K562 (cell line): ENCODE measurements around the gene DCAF4. TPM values are rescaled to one million over a fixed set of nuclear protein-coding genes. Genes with fewer than 3 reads are reported as not detected.

Experiments
- ATAC-seq: fragments of 200-7000 bp; cut with Tn5 transposase; 3 replicates; pipeline ENCODE4 v1.9.1; 2020; ENCODE audit warnings: moderate library complexity
- BruUV-seq: library from RNA; stranded (reverse); fragments of 400-500 nt; replicated peaks from 2 replicates; lab custom pipeline; 2021; lab: Mats Ljungman, UMichigan
- CTCF ChIA-PET: fragments of 300-600 bp; formaldehyde crosslinking; extraction: SDS; loops from one replicate; lab custom pipeline; 2021; ENCODE audit warnings: low intra/inter-chr PET ratio; lab: Yijun Ruan, JAX
- POLR2A ChIA-PET: fragments of 300-600, 350-650 bp; sonication (Branson Sonifier 250); formaldehyde crosslinking; extraction: SDS; loops from one replicate; lab custom pipeline; 2021; ENCODE audit warnings: antibody characterized with exemption, inconsistent platforms; lab: Yijun Ruan, JAX
- DNase-seq, 4 experiments: peaks; one replicate each; pipeline versions ENCODE4 v3.0.0 to v3.0.0-alpha.2; 2011 to 2018; ENCODE audit warnings: low spot score in 3 of 4, mixed read lengths in 3 of 4; ENCODE audit errors: extremely low read depth in 1 of 4
- FAIRE-seq: peaks from 2 replicates; lab custom pipeline; 2011; peaks lifted over from hg19 to GRCh38; lab: Jason Lieb, UNC
- H2AFZ ChIP-seq: 2 replicates; pipeline ENCODE4 v1.6.0; 2011; ENCODE audit warnings: low read depth, low read length, control low read depth, inconsistent platforms
- H3K27ac ChIP-seq: fragments of 200-600 bp; 3 replicates; pipeline ENCODE4 v1.8.0; 2011; ENCODE audit warnings: low read depth, mild to moderate bottlenecking, control low read depth, inconsistent platforms, low read length, moderate library complexity, mixed read lengths; ENCODE audit errors: extremely low read depth
- H3K27me3 ChIP-seq, 2 experiments: fragments of 300-600 bp in 1 of 2; 2 replicates in 1 of 2; 3 replicates in 1 of 2; pipeline versions ENCODE4 v1.6.0 to v1.8.0; 2011; ENCODE audit warnings: inconsistent platforms in 2 of 2, low read length in 2 of 2, mild to moderate bottlenecking in 1 of 2, mixed read lengths in 1 of 2, moderate library complexity in 1 of 2; ENCODE audit not compliant: control insufficient read depth in 2 of 2, insufficient read depth in 2 of 2
- H3K36me3 ChIP-seq: fragments of 300-600 bp; 3 replicates; pipeline ENCODE4 v1.8.0; 2011; ENCODE audit warnings: mild to moderate bottlenecking, low read length, inconsistent platforms; ENCODE audit not compliant: control insufficient read depth, insufficient read depth
- H3K4me1 ChIP-seq, 2 experiments: fragments of 200-600 bp in 1 of 2; replicated peaks in 1 of 2; 2 replicates in 1 of 2; 3 replicates in 1 of 2; pipeline versions ENCODE4 v1.5.1 to v1.8.0; 2011; ENCODE audit warnings: inconsistent platforms in 2 of 2, low read length in 2 of 2, mild to moderate bottlenecking in 1 of 2, mixed read lengths in 1 of 2, moderate library complexity in 1 of 2; ENCODE audit not compliant: control insufficient read depth in 2 of 2, insufficient read depth in 2 of 2
- H3K4me2 ChIP-seq: 2 replicates; pipeline ENCODE4 v1.6.1; 2011; ENCODE audit warnings: low read length, control low read depth, inconsistent platforms, mixed read lengths; ENCODE audit not compliant: insufficient read depth
- H3K4me3 ChIP-seq: fragments of 200-600 bp; sonication (generic), shearing (Covaris generic); 2 replicates; pipeline ENCODE4 v1.5.1; 2016; ENCODE audit warnings: control low read depth, inconsistent platforms
- H3K79me2 ChIP-seq: fragments of 200-600 bp; 3 replicates; pipeline ENCODE4 v1.8.0; 2011; ENCODE audit warnings: low read length, inconsistent platforms; ENCODE audit not compliant: control insufficient read depth, insufficient read depth
- H3K9ac ChIP-seq, 2 experiments: 2 replicates each; pipeline versions ENCODE4 v1.6.0 to v1.6.1; 2011; ENCODE audit warnings: low read depth in 2 of 2, low read length in 2 of 2, control low read depth in 1 of 2, inconsistent platforms in 1 of 2, mild to moderate bottlenecking in 1 of 2, mixed read lengths in 1 of 2; ENCODE audit not compliant: insufficient read depth in 1 of 2
- H3K9me1 ChIP-seq: one replicate; pipeline ENCODE4 v1.6.0; 2011; ENCODE audit warnings: inconsistent platforms, mild to moderate bottlenecking, low read length, moderate library complexity; ENCODE audit not compliant: control insufficient read depth, insufficient read depth
- H3K9me3 ChIP-seq: replicated peaks from 2 replicates; pipeline ENCODE4 v1.5.1; 2011; ENCODE audit warnings: low read depth, low read length, inconsistent platforms; ENCODE audit not compliant: control insufficient read depth, insufficient read depth
- H4K20me1 ChIP-seq: replicated peaks from 2 replicates; pipeline ENCODE4 v1.6.1; 2011; ENCODE audit warnings: low read length, inconsistent platforms, mixed read lengths; ENCODE audit not compliant: control insufficient read depth, insufficient read depth
- DDX20 ChIP-seq: fragments of 450-650 bp; IDR thresholded peaks from 2 replicates; pipeline ENCODE4 v1.6.1; 2016; ENCODE audit warnings: missing genetic modification characterization, low read depth, mild to moderate bottlenecking, missing compliant biosample characterization, moderate library complexity
- HIVEP1 ChIP-seq: fragments of 250-450 bp; sonication (Bioruptor Pico); IDR thresholded peaks from 2 replicates; pipeline ENCODE4 v1.4.0; 2020; ENCODE audit warnings: mild to moderate bottlenecking
- KLF13 ChIP-seq: fragments of 450-650 bp; IDR thresholded peaks from 2 replicates; pipeline ENCODE4 v1.6.1; 2016; ENCODE audit warnings: missing genetic modification characterization, low read depth, mild to moderate bottlenecking, missing compliant biosample characterization, moderate library complexity, borderline replicate concordance
- NFXL1 ChIP-seq: fragments of 450-650 bp; formaldehyde crosslinking; IDR thresholded peaks from 2 replicates; pipeline ENCODE4 v1.4.0; 2021; ENCODE audit warnings: mild to moderate bottlenecking
- NR2C1 ChIP-seq, 2 experiments: fragments of 450-650 bp; IDR thresholded peaks; 2 replicates each; pipeline ENCODE4 v1.6.1; 2017; ENCODE audit warnings: mild to moderate bottlenecking in 2 of 2, antibody characterized with exemption in 1 of 2, inconsistent platforms in 1 of 2, missing compliant biosample characterization in 1 of 2, missing genetic modification characterization in 1 of 2
- POLR2G ChIP-seq: fragments of 200-400 bp; formaldehyde crosslinking; IDR thresholded peaks from 2 replicates; pipeline ENCODE4 v1.6.1; 2017; ENCODE audit warnings: low read depth, mild to moderate bottlenecking, antibody characterized with exemption, low read length, moderate library complexity
- PTBP1 ChIP-seq: fragments of 200-400 bp; formaldehyde crosslinking; IDR thresholded peaks from 2 replicates; pipeline ENCODE4 v1.6.1; 2017; ENCODE audit warnings: low read depth, low read length
- RBM22 ChIP-seq: fragments of 200-400 bp; formaldehyde crosslinking; IDR thresholded peaks from 2 replicates; pipeline ENCODE4 v1.6.1; 2018; ENCODE audit warnings: low read length, low read depth; ENCODE audit not compliant: poor library complexity, severe bottlenecking
- SRF ChIP-seq, 2 experiments: fragments of 250-450, 450-650 bp in 1 of 2; sonication (Bioruptor Pico) in 1 of 2; sonication (generic) in 1 of 2; formaldehyde crosslinking; IDR thresholded peaks; 2 replicates each; pipeline versions ENCODE4 v1.5.0 to v1.5.1; 2020 to 2022; ENCODE audit warnings: mild to moderate bottlenecking in 1 of 2, missing genetic modification reagents in 1 of 2
- XRCC5 ChIP-seq: fragments of 200-400 bp; formaldehyde crosslinking; IDR thresholded peaks from 2 replicates; pipeline ENCODE4 v1.6.1; 2017; ENCODE audit warnings: low read depth, mild to moderate bottlenecking, low read length
- ZBED1 ChIP-seq: IDR thresholded peaks from 2 replicates; pipeline ENCODE4 v1.6.1; 2014
- ZNF217 ChIP-seq: sonication (generic); formaldehyde crosslinking; IDR thresholded peaks from 2 replicates; pipeline ENCODE4 v1.8.0; 2022; ENCODE audit warnings: mild to moderate bottlenecking, missing genetic modification reagents
- WGBS: fragments of 100-300 bp; shearing (Covaris generic); methylation state at CpG from one replicate; pipeline ENCODE4 v1.1.6; 2016; ENCODE audit warnings: low coverage, mixed read lengths; ENCODE audit not compliant: insufficient coverage; ENCODE audit errors: missing lambda C conversion rate; 5-methylcytosine and 5-hydroxymethylcytosine counted together
- in situ Hi-C: fragments of 300-500 bp; cut with MboI; formaldehyde crosslinking; loops from 4 replicates; pipeline ENCODE4 v1.15.0; 2018; ENCODE audit warnings: inconsistent platforms, mixed read lengths
- intact Hi-C: fragments of 100-400 bp; cut with micrococcal nuclease; formaldehyde crosslinking; loops from 2 replicates; pipeline ENCODE4 v1.14.2; 2022
- polyA plus RNA-seq, 8 experiments: library from polyadenylated mRNA; depleted of rRNA in 4 of 8; stranded (reverse) in 5 of 8; unstranded in 3 of 8; fragments of >200 nt; fragmentation: Nextera tagmentation in 2 of 8; fragmentation: Illumina TruSeq in 1 of 8; extraction: Ambion mirVana in 2 of 8; extraction: Trizol in 1 of 8; gene quantifications; 2 replicates each; pipeline versions ENCODE4 v1.2.1 to v1.2.3, GENCODE V29; 2011 to 2014; ENCODE audit warnings: inconsistent platforms in 1 of 8, missing spikeins in 1 of 8
- total RNA-seq, 7 experiments: library from RNA; depleted of rRNA in 6 of 7; stranded (reverse); fragments of >200 nt in 6 of 7; fragmentation: Illumina TruSeq in 2 of 7; extraction: Trizol in 2 of 7; gene quantifications; 2 replicates each; pipeline versions ENCODE4 v1.2.1 to v1.2.3, GENCODE V29; 2011 to 2021; ENCODE audit warnings: low replicate concordance in 1 of 7
- TF ChIP-seq, protein P1 (sequence below): sonication (generic); formaldehyde crosslinking; IDR thresholded peaks from 2 replicates; pipeline ENCODE4 v1.8.1; 2023; ENCODE audit warnings: mild to moderate bottlenecking, missing genetic modification reagents
- TF ChIP-seq, protein P2 (sequence below), 2 experiments: fragments of 150-350 bp in 1 of 2; IDR thresholded peaks; 2 replicates each; pipeline ENCODE4 v1.6.1; 2012 to 2016; ENCODE audit warnings: low read depth in 2 of 2, low read length in 2 of 2, mild to moderate bottlenecking in 1 of 2, moderate library complexity in 1 of 2
- TF ChIP-seq, protein P3 (sequence below): sonication (generic); formaldehyde crosslinking; IDR thresholded peaks from 2 replicates; pipeline ENCODE4 v1.8.1; 2023; ENCODE audit warnings: mild to moderate bottlenecking, missing genetic modification reagents

Gene DCAF4
- total and polyA plus RNA-seq, 9 of the 15 experiments (the other 6 are each of a cell fraction or from before 2014, with no cell fraction given): 2.7 to 49.2 (median 22.9) TPM

GRCh38 chr14:72916174-72916573 is 10.1 kb upstream of the DCAF4 start:
- Histone ChIP-seq H3K27ac (no peak overlapping the region), H3K36me3 (no peaks in the 10 kb centered on the region), H3K27me3 (no peaks in the 10 kb centered on the region), H3K4me3 (no peak overlapping the region), H4K20me1 (no peaks in the 10 kb centered on the region), H2AFZ (no peak overlapping the region), H3K4me1 (no peaks in the 10 kb centered on the region), H3K9me3 (no peaks in the 10 kb centered on the region), H3K79me2 (no peaks in the 10 kb centered on the region), H3K9me1 (no peaks in the 10 kb centered on the region), H3K4me2 (no peak overlapping the region), H3K9ac (no peak overlapping the region)
- in situ Hi-C loops (no loop called here), intact Hi-C loops (no loop called here)
- TF ChIP-seq XRCC5 (no peak), PTBP1 (no peak), NFXL1 (CRISPR knock-in tag) (no peak), RBM22 (no peak), NR2C1 (IDR thresholded peaks at IDR 0.05) (no peak), NR2C1 (tag; IDR thresholded peaks at IDR 0.05) (no peak), POLR2G (no peak), ZBED1 (no peak), ZNF217 (no peak), SRF (CRISPR knock-in tag; IDR thresholded peaks at IDR 0.05) (no peak), KLF13 (tag) (no peak), DDX20 (tag) (no peak), HIVEP1 (CRISPR knock-in tag) (no peak)
- TF ChIP-seq, protein P1, sequence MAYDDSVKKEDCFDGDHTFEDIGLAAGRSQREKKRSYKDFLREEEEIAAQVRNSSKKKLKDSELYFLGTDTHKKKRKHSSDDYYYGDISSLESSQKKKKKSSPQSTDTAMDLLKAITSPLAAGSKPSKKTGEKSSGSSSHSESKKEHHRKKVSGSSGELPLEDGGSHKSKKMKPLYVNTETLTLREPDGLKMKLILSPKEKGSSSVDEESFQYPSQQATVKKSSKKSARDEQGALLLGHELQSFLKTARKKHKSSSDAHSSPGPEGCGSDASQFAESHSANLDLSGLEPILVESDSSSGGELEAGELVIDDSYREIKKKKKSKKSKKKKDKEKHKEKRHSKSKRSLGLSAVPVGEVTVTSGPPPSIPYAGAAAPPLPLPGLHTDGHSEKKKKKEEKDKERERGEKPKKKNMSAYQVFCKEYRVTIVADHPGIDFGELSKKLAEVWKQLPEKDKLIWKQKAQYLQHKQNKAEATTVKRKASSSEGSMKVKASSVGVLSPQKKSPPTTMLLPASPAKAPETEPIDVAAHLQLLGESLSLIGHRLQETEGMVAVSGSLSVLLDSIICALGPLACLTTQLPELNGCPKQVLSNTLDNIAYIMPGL (CRISPR knock-in tag): no peak
- TF ChIP-seq, protein P2, sequence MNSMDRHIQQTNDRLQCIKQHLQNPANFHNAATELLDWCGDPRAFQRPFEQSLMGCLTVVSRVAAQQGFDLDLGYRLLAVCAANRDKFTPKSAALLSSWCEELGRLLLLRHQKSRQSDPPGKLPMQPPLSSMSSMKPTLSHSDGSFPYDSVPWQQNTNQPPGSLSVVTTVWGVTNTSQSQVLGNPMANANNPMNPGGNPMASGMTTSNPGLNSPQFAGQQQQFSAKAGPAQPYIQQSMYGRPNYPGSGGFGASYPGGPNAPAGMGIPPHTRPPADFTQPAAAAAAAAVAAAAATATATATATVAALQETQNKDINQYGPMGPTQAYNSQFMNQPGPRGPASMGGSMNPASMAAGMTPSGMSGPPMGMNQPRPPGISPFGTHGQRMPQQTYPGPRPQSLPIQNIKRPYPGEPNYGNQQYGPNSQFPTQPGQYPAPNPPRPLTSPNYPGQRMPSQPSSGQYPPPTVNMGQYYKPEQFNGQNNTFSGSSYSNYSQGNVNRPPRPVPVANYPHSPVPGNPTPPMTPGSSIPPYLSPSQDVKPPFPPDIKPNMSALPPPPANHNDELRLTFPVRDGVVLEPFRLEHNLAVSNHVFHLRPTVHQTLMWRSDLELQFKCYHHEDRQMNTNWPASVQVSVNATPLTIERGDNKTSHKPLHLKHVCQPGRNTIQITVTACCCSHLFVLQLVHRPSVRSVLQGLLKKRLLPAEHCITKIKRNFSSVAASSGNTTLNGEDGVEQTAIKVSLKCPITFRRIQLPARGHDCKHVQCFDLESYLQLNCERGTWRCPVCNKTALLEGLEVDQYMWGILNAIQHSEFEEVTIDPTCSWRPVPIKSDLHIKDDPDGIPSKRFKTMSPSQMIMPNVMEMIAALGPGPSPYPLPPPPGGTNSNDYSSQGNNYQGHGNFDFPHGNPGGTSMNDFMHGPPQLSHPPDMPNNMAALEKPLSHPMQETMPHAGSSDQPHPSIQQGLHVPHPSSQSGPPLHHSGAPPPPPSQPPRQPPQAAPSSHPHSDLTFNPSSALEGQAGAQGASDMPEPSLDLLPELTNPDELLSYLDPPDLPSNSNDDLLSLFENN (IDR thresholded peaks at IDR 0.05; ENCODE audit: low read depth in 2 of 2, low read length in 2 of 2): no peak
- TF ChIP-seq, protein P3, sequence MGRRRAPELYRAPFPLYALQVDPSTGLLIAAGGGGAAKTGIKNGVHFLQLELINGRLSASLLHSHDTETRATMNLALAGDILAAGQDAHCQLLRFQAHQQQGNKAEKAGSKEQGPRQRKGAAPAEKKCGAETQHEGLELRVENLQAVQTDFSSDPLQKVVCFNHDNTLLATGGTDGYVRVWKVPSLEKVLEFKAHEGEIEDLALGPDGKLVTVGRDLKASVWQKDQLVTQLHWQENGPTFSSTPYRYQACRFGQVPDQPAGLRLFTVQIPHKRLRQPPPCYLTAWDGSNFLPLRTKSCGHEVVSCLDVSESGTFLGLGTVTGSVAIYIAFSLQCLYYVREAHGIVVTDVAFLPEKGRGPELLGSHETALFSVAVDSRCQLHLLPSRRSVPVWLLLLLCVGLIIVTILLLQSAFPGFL (CRISPR knock-in tag): no peak
- ChIA-PET POLR2A (no interaction called here), CTCF (no interaction called here)
- FAIRE-seq (no peak), ATAC-seq (no peak), DNase-seq (no peak)
- no TSS peak for BruUV-seq
- whole genome bisulfite sequencing: 47% methylated on average over 6 of the region's 6 CpGs
